Fibroblast of lung (primary cell): ENCODE results near the gene USPL1. TPM values are rescaled to one million over a fixed set of nuclear protein-coding genes. Genes with fewer than 3 reads are reported as not detected.

Experiments used
- DNase-seq, 2 donors: peaks; one replicate each; pipeline versions ENCODE4 v3.0.0 to v3.0.0-alpha.2; 2010; ENCODE audit warnings: low read depth in 2 of 2
- H2AFZ ChIP-seq: 2 replicates; pipeline ENCODE4 v1.5.1; 2012; ENCODE audit warnings: low read length, control low read depth, inconsistent platforms
- H3K27ac ChIP-seq: 2 replicates; pipeline ENCODE4 v1.5.1; 2011; ENCODE audit warnings: low read length, control low read depth; ENCODE audit not compliant: insufficient read depth
- H3K27me3 ChIP-seq: 2 replicates; pipeline ENCODE4 v1.5.1; 2011; ENCODE audit warnings: mild to moderate bottlenecking, low read length; ENCODE audit not compliant: control insufficient read depth, insufficient read depth
- H3K36me3 ChIP-seq: 2 replicates; pipeline ENCODE4 v1.5.1; 2011; ENCODE audit warnings: low read length; ENCODE audit not compliant: control insufficient read depth, insufficient read depth
- H3K4me1 ChIP-seq: 2 replicates; pipeline ENCODE4 v1.5.1; 2011; ENCODE audit warnings: low read length; ENCODE audit not compliant: control insufficient read depth, insufficient read depth; ENCODE audit errors: extremely low read depth
- H3K4me2 ChIP-seq: 2 replicates; pipeline ENCODE4 v1.5.1; 2011; ENCODE audit warnings: low read length, control low read depth; ENCODE audit not compliant: insufficient read depth; ENCODE audit errors: extremely low read depth
- H3K4me3 ChIP-seq, 4 experiments: fragments of 200-600 bp in 1 of 4; sonication (generic) in 1 of 4; replicated peaks in 1 of 4; 2 replicates each; pipeline ENCODE4 v1.5.1; 2011 to 2016; ENCODE audit warnings: low read length in 4 of 4, low read depth in 3 of 4, mild to moderate bottlenecking in 3 of 4, control low read depth in 2 of 4, inconsistent platforms in 1 of 4, mixed read lengths in 1 of 4; ENCODE audit not compliant: insufficient read depth in 1 of 4; ENCODE audit errors: control extremely low read depth in 1 of 4
- H3K79me2 ChIP-seq: 2 replicates; pipeline ENCODE4 v1.5.1; 2012; ENCODE audit warnings: mild to moderate bottlenecking, low read length, inconsistent platforms; ENCODE audit not compliant: control insufficient read depth, insufficient read depth
- H3K9ac ChIP-seq: 2 replicates; pipeline ENCODE4 v1.5.1; 2011; ENCODE audit warnings: mild to moderate bottlenecking, low read length, control low read depth; ENCODE audit not compliant: insufficient read depth
- H3K9me3 ChIP-seq: 2 replicates; pipeline ENCODE4 v1.5.1; 2012; ENCODE audit warnings: low read depth, low read length; ENCODE audit not compliant: control insufficient read depth, insufficient read depth
- H4K20me1 ChIP-seq: 2 replicates; pipeline ENCODE4 v1.5.1; 2011; ENCODE audit warnings: low read length; ENCODE audit not compliant: control insufficient read depth, insufficient read depth; ENCODE audit errors: extremely low read depth
- EZH2 ChIP-seq: IDR thresholded peaks from 2 replicates; pipeline ENCODE4 v1.5.1; 2012; ENCODE audit warnings: low read length, control low read depth, mild to moderate bottlenecking; ENCODE audit errors: missing control alignments
- polyA plus RNA-seq, 2 donors: library from polyadenylated mRNA; depleted of rRNA in 1 of 2; stranded (reverse) in 1 of 2; unstranded in 1 of 2; fragments of >200 nt; gene quantifications; 2 replicates each; pipeline ENCODE4 v1.2.1, GENCODE V29; 2011 to 2012; ENCODE audit warnings: missing spikeins in 1 of 2
- total RNA-seq: library from RNA; depleted of rRNA; stranded (reverse); fragments of >200 nt; gene quantifications from 2 replicates; pipeline ENCODE4 v1.2.1, GENCODE V29; 2014
- TF ChIP-seq, protein P1 (sequence below), 2 donors: IDR thresholded peaks in 1 of 2; conservative IDR thresholded peaks in 1 of 2; 1 replicate in 1 of 2; 2 replicates in 1 of 2; pipeline ENCODE4 v1.5.1; 2011 to 2012; ENCODE audit warnings: low read length in 2 of 2, control low read depth in 1 of 2, inconsistent platforms in 1 of 2, low read depth in 1 of 2, mild to moderate bottlenecking in 1 of 2

USPL1 gene
- total and polyA plus RNA-seq, 2 donors (not counting 1 experiment from before 2014, with no cell fraction given) = 12.4 to 17.7 TPM

DNA sequence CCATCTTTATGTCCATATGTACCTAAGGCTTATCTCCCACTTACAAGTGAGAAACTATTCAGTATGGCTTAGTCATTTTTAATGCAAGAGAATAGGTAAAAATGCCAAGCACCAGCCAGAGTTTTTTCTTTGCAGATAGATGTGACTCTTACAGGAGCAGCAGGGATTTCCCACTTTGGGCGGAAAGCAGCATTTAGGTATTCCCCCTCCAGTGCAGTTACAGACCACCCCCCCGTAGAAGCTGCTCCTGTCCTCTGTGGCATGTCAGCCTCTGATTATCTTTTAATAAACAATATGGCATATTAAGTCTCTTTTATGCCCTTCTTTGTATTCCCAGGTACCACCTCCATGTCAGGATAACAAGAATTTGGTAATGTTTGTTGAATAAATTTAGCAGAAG lies 24.7 kb upstream of the USPL1 start:
- H3K36me3 ChIP-seq = no peaks in the 10 kb centered on the region
- no peaks in the 10 kb centered on the region for H3K9me3 ChIP-seq
- TF ChIP-seq, protein P1, sequence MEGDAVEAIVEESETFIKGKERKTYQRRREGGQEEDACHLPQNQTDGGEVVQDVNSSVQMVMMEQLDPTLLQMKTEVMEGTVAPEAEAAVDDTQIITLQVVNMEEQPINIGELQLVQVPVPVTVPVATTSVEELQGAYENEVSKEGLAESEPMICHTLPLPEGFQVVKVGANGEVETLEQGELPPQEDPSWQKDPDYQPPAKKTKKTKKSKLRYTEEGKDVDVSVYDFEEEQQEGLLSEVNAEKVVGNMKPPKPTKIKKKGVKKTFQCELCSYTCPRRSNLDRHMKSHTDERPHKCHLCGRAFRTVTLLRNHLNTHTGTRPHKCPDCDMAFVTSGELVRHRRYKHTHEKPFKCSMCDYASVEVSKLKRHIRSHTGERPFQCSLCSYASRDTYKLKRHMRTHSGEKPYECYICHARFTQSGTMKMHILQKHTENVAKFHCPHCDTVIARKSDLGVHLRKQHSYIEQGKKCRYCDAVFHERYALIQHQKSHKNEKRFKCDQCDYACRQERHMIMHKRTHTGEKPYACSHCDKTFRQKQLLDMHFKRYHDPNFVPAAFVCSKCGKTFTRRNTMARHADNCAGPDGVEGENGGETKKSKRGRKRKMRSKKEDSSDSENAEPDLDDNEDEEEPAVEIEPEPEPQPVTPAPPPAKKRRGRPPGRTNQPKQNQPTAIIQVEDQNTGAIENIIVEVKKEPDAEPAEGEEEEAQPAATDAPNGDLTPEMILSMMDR (conservative IDR thresholded peaks at IDR 0.05 in 1 of 2, IDR thresholded peaks at IDR 0.05 in 1 of 2; ENCODE audit: low read depth in 1 of 2, low read length in 2 of 2) = no peak
- no peak for TF ChIP-seq EZH2
- no peak overlapping the region for H3K4me3 ChIP-seq
- H3K27ac ChIP-seq = no peak overlapping the region
- no peak overlapping the region for H2AFZ ChIP-seq
- H3K4me2 ChIP-seq = no peak overlapping the region
- H3K9ac ChIP-seq = no peak overlapping the region
- no peak for DNase-seq
- no peaks in the 10 kb centered on the region for H4K20me1 ChIP-seq
- H3K79me2 ChIP-seq = no peaks in the 10 kb centered on the region
- H3K27me3 ChIP-seq = no peaks in the 10 kb centered on the region
- H3K4me1 ChIP-seq = no peaks in the 10 kb centered on the region

DNA sequence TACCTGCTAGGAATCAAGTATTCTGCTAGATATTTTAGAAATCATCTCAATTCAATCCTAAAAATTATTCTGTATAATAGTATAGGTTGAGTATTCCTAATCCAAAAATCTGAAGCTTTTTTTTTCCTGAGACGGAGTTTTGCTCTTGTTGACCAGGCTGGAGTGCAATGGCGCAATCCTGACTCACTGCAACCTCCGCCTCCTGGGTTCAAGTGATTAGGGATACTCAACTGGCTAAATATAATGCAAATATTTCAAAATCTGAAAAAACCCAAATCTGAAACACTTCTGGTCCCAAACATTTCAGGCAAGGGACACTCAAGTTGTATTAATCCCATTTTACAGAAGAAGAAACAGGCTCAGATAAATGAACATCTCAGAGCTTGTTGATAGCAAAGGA lies 17.2 kb upstream of the USPL1 start:
- no peak overlapping the region for H3K27ac ChIP-seq
- H3K9me3 ChIP-seq = no peaks in the 10 kb centered on the region
- no peaks in the 10 kb centered on the region for H4K20me1 ChIP-seq
- no peak overlapping the region for H3K9ac ChIP-seq
- no peaks in the 10 kb centered on the region for H3K36me3 ChIP-seq
- H3K4me1 ChIP-seq = no peaks in the 10 kb centered on the region
- H3K4me3 ChIP-seq = no peak overlapping the region
- no peaks in the 10 kb centered on the region for H3K27me3 ChIP-seq
- no peaks in the 10 kb centered on the region for H3K79me2 ChIP-seq
- H2AFZ ChIP-seq = no peak overlapping the region
- no peak overlapping the region for H3K4me2 ChIP-seq
- no peak for TF ChIP-seq EZH2
- TF ChIP-seq, protein P1 (conservative IDR thresholded peaks at IDR 0.05 in 1 of 2, IDR thresholded peaks at IDR 0.05 in 1 of 2; ENCODE audit: low read depth in 1 of 2, low read length in 2 of 2) = no peak
- peak in 1 of 2 donors; percentile 20 for DNase-seq

DNA sequence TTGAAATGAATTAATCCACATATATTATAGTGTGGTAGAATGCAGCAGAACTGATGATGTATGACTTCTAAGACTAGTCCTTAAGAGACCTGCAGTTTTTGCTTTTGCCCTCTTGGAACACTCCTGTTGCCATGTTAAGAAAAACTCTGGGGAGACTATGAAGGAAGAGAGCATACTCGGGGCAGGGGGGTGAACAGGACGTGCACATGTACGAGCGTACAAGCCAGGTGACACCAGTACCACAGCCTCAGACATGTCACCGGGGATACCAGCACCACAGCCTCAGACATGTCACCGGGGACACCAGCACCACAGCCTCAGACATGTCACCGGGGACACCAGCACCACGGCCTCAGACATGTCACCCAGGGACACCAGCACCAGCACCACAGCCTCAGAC lies 15.9 kb upstream of the USPL1 start:
- no peaks in the 10 kb centered on the region for H3K4me1 ChIP-seq
- DNase-seq = no peak
- no peak overlapping the region for H3K9ac ChIP-seq
- TF ChIP-seq EZH2 = no peak
- TF ChIP-seq, protein P1 (conservative IDR thresholded peaks at IDR 0.05 in 1 of 2, IDR thresholded peaks at IDR 0.05 in 1 of 2; ENCODE audit: low read depth in 1 of 2, low read length in 2 of 2) = no peak
- no peaks in the 10 kb centered on the region for H3K36me3 ChIP-seq
- H3K27me3 ChIP-seq = no peaks in the 10 kb centered on the region
- no peaks in the 10 kb centered on the region for H3K9me3 ChIP-seq
- H2AFZ ChIP-seq = no peak overlapping the region
- no peak overlapping the region for H3K4me3 ChIP-seq
- H3K79me2 ChIP-seq = no peaks in the 10 kb centered on the region
- H3K4me2 ChIP-seq = no peak overlapping the region
- H4K20me1 ChIP-seq = no peaks in the 10 kb centered on the region
- no peak overlapping the region for H3K27ac ChIP-seq
